ENCODE data around the gene TMEM191C.

- TF ChIP-seq CTCF (IDR thresholded peaks at IDR 0.05) = no peak
- TF ChIP-seq POLR2A (IDR thresholded peaks at IDR 0.05) = no peak
- TF ChIP-seq POLR2AphosphoS5 (IDR thresholded peaks at IDR 0.05) = no peak
Observed at GRCh38 chr22:21446128-21446826, 20.9 kb upstream of the TMEM191C start.
